ENCODE data around the gene PPP1R1B. TPM values are rescaled to one million over a fixed set of nuclear protein-coding genes. Genes with fewer than 3 reads are reported as not detected.
A peak's percentile ranks its signal among the peaks of the same experiment; 100 is the strongest.

Gene PPP1R1B
- total RNA-seq, 4 donors from 2014 or later = 2.7 to 12.2 (median 8.6) TPM

DNA sequence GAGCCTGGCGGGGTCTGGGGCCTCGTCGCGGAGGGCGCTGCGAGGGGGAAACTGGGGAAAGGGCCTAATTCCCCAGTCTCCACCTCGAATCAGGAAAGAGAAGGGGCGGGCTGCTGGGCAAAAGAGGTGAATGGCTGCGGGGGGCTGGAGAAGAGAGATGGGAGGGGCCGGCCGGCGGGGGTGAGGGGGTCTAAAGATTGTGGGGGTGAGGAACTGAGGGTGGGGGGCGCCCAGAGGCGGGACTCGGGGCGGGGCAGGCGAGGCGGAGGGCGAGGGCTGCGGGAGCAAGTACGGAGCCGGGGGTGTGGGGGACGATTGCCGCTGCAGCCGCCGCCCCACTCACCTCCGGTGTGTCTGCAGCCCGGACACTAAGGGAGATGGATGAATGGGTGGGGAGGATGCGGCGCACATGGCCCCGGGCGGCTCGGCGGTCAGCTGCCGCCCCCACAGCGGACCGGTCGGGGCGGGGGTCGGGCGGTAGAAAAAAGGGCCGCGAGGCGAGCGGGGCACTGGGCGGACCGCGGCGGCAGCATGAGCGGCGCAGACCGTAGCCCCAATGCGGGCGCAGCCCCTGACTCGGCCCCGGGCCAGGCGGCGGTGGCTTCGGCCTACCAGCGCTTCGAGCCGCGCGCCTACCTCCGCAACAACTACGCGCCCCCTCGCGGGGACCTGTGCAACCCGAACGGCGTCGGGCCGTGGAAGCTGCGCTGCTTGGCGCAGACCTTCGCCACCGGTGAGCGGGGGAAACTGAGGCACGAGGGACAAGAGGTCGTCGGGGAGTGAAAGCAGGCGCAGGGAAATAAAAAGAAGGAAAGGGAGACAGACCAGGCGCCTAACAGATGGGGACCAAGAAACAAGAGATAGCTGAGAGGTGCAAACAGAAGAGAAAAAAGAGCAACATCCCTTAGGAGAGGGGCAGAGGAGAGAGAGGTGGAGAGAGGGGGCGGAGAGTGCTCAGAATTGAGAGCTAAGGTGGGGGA lies 41.5 kb downstream of the PPP1R1B start, which contains the start of gene PNMT:
Gene PNMT (plus strand): TSS at position 509 of the 980 bp plus-strand sequence. CDS start 23 bp downstream, at position 532.
- no peaks in the 10 kb centered on the region for H3K9me3 ChIP-seq
- peak within 1 kb of the TSS; percentile 20 to 55 for H3K4me3 ChIP-seq
- peaks cover 72% of the 10 kb centered on the region for H3K27me3 ChIP-seq
- peaks cover 0 to 71% (median 30%) of the 10 kb centered on the region in 3 donors for H3K4me1 ChIP-seq
- peak; percentile 43 for ATAC-seq
- H3K27ac ChIP-seq = peak within 1 kb of the TSS in 3 of 4 donors; percentile 54 to 70 (median 61)
- TF ChIP-seq EP300 (IDR thresholded peaks at IDR 0.05) (no peak), POLR2AphosphoS5 (IDR thresholded peaks at IDR 0.05) (no peak), POLR2A (IDR thresholded peaks at IDR 0.05) (no peak)
- TF ChIP-seq, protein P1, sequence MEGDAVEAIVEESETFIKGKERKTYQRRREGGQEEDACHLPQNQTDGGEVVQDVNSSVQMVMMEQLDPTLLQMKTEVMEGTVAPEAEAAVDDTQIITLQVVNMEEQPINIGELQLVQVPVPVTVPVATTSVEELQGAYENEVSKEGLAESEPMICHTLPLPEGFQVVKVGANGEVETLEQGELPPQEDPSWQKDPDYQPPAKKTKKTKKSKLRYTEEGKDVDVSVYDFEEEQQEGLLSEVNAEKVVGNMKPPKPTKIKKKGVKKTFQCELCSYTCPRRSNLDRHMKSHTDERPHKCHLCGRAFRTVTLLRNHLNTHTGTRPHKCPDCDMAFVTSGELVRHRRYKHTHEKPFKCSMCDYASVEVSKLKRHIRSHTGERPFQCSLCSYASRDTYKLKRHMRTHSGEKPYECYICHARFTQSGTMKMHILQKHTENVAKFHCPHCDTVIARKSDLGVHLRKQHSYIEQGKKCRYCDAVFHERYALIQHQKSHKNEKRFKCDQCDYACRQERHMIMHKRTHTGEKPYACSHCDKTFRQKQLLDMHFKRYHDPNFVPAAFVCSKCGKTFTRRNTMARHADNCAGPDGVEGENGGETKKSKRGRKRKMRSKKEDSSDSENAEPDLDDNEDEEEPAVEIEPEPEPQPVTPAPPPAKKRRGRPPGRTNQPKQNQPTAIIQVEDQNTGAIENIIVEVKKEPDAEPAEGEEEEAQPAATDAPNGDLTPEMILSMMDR (IDR thresholded peaks at IDR 0.05) = peak in 3 of 4 experiments; percentile 54 to 74 (median 70)
- 4 to 14% methylated on average over 10 to 22 of the region's 85 CpGs for WGBS, 2 donors (ENCODE audit: low coverage in 1 of 2)
- H3K36me3 ChIP-seq = peaks cover 0 to under 1% of the 10 kb centered on the region in 2 donors

DNA sequence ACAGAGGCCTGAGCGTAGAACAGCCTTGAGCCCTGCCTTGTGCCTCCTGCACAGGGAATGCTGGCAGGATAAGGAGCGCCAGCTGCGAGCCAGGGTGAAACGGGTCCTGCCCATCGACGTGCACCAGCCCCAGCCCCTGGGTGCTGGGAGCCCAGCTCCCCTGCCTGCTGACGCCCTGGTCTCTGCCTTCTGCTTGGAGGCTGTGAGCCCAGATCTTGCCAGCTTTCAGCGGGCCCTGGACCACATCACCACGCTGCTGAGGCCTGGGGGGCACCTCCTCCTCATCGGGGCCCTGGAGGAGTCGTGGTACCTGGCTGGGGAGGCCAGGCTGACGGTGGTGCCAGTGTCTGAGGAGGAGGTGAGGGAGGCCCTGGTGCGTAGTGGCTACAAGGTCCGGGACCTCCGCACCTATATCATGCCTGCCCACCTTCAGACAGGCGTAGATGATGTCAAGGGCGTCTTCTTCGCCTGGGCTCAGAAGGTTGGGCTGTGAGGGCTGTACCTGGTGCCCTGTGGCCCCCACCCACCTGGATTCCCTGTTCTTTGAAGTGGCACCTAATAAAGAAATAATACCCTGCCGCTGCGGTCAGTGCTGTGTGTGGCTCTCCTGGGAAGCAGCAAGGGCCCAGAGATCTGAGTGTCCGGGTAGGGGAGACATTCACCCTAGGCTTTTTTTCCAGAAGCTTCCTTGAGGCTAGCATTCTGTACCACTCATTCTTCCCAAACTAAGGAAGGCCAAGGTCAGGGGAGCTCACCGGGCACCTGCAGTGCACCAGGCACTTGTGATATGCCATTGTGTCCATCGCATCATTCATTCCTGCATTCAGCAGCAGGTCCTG lies 43.4 kb downstream of the PPP1R1B start:
- WGBS, 2 donors (ENCODE audit: low coverage in 1 of 2) = 83 to 89% methylated on average over 5 to 11 of the region's 23 CpGs
- Histone ChIP-seq H3K9me3 (no peaks in the 10 kb centered on the region), H3K4me1 (peaks cover 0 to 53% (median 27%) of the 10 kb centered on the region in 3 donors), H3K36me3 (no peaks in the 10 kb centered on the region), H3K27ac (no peak overlapping the region), H3K27me3 (peaks cover 69% of the 10 kb centered on the region), H3K4me3 (peak overlapping the region in 1 of 2 donors; percentile 55)
- no peak for ATAC-seq
- TF ChIP-seq, protein P1 (IDR thresholded peaks at IDR 0.05) = no peak
- TF ChIP-seq POLR2A (IDR thresholded peaks at IDR 0.05) (no peak), EP300 (IDR thresholded peaks at IDR 0.05) (no peak), POLR2AphosphoS5 (IDR thresholded peaks at IDR 0.05) (no peak)

- H3K27me3 ChIP-seq = peaks cover 63% of the 10 kb centered on the region
- no peak overlapping the region for H3K27ac ChIP-seq
- H3K4me3 ChIP-seq = no peak overlapping the region
- ATAC-seq = no peak
- no peak for TF ChIP-seq EP300 (IDR thresholded peaks at IDR 0.05)
- no peak for TF ChIP-seq POLR2AphosphoS5 (IDR thresholded peaks at IDR 0.05)
- no peak for TF ChIP-seq POLR2A (IDR thresholded peaks at IDR 0.05)
- TF ChIP-seq, protein P1 (IDR thresholded peaks at IDR 0.05) = no peak
- peaks cover 0 to 53% (median 28%) of the 10 kb centered on the region in 3 donors for H3K4me1 ChIP-seq
- no peaks in the 10 kb centered on the region for H3K9me3 ChIP-seq
- WGBS, 2 donors (ENCODE audit: low coverage in 1 of 2) = 46 to 54% methylated on average over 4 of the region's 4 CpGs
- H3K36me3 ChIP-seq = no peaks in the 10 kb centered on the region
Measured at GRCh38 chr17:39670746-39671145, 44.0 kb downstream of the PPP1R1B start.

- WGBS, 2 donors (ENCODE audit: low coverage in 1 of 2) = 20 to 65% methylated on average over 2 to 15 of the region's 19 CpGs
- H3K4me3 ChIP-seq = no peak overlapping the region
- ATAC-seq = no peak
- H3K9me3 ChIP-seq = no peaks in the 10 kb centered on the region
- peaks cover 51% of the 10 kb centered on the region for H3K27me3 ChIP-seq
- TF ChIP-seq, protein P1 (IDR thresholded peaks at IDR 0.05) = peak in 3 of 4 experiments; percentile 9 to 55 (median 26)
- TF ChIP-seq EP300 (IDR thresholded peaks at IDR 0.05) = no peak
- H3K36me3 ChIP-seq = no peaks in the 10 kb centered on the region
- H3K4me1 ChIP-seq = peaks cover 0 to 53% (median 24%) of the 10 kb centered on the region in 3 donors
- no peak overlapping the region for H3K27ac ChIP-seq
Measured at GRCh38 chr17:39671651-39672521, 45.1 kb downstream of the PPP1R1B start.

All from gastroesophageal sphincter (tissue), 4 donors.